GM19240 (cell line): ENCODE results near the gene RSAD1.
A peak's percentile ranks its signal among the peaks of the same experiment; 100 is the strongest.
"Not testable (repeated sequence)": the region's sequence is repeated elsewhere in the genome, so short reads cannot be mapped to it uniquely, and the experiment has no call there.

Source experiments
- DNase-seq: peaks from one replicate; pipeline ENCODE4 v3.0.0; 2011; ENCODE audit warnings: low spot score; ENCODE audit not compliant: insufficient read length

The RSAD1 gene

GRCh38 chr17:50472286-50472685 lies 6.4 kb upstream of the RSAD1 start:
- no peak for DNase-seq

DNA sequence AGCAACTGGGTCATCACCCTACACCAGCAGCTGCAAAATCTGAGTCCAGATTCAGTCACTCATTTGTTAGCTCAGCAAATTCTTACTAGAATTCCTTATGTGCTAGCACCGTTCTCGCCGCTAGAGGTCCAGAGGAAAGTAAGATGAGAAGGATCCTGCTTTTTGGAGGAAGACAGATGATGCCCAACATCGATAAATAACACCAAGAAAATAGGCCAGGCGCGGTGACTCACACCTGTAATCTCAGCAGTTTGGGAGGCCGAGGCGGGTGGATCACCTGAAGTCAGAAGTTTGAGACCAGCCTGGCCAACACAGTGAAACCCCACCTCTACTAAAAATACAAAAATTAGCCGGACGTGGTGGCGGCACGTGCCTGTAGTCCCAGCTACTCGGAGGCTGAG lies 5.9 kb upstream of the RSAD1 start:
- DNase-seq: not testable (repeated sequence)

- no peak for DNase-seq
Observed at GRCh38 chr17:50473901-50474300, 4.8 kb upstream of the RSAD1 start.

- DNase-seq: no peak
Observed at GRCh38 chr17:50474523-50474922, 4.1 kb upstream of the RSAD1 start.

DNA sequence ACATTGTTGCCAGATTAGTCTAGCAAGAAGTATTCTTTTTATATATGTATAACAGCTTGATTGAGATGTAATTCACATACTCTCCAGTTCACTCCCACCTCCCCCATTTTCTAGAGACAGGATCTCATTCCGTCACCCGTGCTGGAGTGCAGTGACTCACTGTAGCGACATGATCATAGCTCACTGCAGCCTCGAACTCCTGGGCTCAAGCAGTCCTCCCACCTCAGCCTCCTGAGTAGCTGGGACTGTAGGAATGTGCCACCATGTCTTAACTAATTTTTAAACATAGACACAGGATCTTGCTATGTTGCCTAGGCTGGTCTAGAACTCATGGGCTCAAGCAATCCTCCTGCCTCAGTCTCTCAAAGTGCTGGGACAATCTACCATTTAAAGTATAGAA lies 3.3 kb upstream of the RSAD1 start:
- DNase-seq: no peak

GRCh38 chr17:50475775-50476544 lies 2.7 kb upstream of the RSAD1 start:
- not testable (repeated sequence) for DNase-seq

GRCh38 chr17:50476545-50477315 lies 1.9 kb upstream of the RSAD1 start:
- no peak for DNase-seq

GRCh38 chr17:50477976-50478375 lies 684 bp upstream of the RSAD1 start:
- no peak for DNase-seq

GRCh38 chr17:50479522-50480141 lies 972 bp downstream of the RSAD1 start:
- DNase-seq: peak; percentile 64

DNA sequence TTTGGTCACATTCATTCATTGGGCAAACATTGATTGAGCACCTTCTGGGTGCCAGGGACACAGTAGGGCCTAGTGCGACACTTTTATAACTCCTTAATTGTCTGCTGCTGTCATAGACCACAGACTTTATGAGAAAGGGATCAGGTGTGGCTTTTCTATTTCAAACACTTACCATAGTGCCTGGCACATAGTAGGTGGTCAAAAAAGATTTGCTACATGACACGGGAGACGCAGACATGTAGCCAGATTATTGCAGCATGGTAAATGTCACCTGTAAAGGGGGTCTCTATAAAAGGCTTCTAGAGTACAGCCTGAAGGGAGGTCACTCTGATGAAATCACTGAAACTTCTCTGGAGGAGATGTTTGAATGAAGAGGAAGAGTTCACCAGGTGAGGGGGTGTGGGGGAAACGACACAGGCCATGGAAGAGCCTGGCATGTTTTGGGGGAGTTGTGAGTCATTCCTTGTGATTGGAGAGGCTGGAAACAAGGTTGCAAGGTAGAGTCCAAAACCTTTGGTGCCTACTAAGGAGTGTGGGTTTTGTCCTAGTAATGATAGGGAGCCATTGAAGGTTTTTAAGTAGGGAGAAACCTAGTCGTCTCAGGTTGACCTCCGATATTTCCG lies 1.6 kb downstream of the RSAD1 start:
- no peak for DNase-seq

GRCh38 chr17:50480854-50481490 lies 2.3 kb downstream of the RSAD1 start:
- no peak for DNase-seq

- no peak for DNase-seq
Observed at GRCh38 chr17:50481648-50482047, 3.0 kb downstream of the RSAD1 start.

DNA sequence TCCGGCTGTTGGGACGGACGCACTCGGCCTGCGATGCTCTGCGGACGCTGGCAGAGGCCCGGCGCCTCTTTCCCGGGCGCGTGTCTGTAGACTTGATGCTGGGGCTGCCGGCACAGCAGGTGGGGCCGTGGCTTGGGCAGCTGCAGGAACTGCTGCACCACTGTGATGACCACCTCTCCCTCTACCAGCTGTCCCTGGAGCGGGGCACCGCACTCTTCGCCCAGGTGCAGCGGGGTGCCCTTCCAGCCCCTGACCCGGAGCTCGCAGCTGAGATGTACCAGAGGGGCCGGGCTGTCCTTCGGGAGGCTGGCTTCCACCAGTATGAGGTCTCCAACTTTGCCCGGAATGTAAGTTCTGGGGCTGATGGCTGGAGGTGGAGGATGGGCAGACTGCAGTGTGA lies 3.5 kb downstream of the RSAD1 start:
- DNase-seq: no peak

DNA sequence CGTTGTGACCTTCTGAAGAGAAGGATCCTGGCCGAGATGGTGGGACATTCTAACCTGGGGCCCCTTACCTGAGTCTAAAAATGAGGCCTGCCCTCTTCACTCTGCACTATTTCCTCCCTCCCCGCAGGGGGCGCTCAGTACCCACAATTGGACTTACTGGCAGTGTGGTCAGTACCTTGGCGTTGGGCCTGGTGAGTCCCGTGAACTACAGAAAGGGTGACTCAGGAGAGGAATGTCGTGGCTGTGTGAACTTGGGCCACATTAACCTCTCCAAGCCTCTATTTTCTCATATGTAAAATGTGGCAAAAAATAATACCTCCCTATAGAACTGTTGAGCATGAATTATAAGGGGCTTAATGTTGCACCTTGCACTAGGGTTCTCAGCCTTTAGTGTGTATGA lies 3.9 kb downstream of the RSAD1 start:
- peak; percentile 65 for DNase-seq

- DNase-seq: no peak
Observed at GRCh38 chr17:50483266-50483665, 4.6 kb downstream of the RSAD1 start.

GRCh38 chr17:50484386-50485155 lies 5.9 kb downstream of the RSAD1 start:
- no peak for DNase-seq

GRCh38 chr17:50487213-50488096 lies 8.8 kb downstream of the RSAD1 start:
- DNase-seq: no peak

DNA sequence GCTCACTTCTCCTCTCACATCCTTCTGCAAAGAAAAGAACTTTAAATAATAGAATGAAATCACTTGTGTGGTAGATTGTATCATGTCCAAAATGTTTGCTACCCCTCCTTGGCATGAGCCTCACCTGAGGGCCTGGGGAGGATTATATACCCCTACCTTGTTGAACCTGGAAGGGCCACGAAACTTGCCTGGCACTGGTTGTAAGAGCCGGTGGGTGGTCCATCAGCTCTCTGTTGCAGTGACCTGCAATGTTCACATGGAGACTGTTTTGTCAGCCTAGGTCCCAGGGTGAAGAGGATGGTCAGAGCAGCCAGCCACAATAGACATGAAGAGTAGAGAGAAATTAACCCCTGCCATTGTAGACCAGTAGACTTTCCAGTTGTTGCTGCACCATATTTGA lies 10.2 kb downstream of the RSAD1 start:
- no peak for DNase-seq

- DNase-seq: no peak
Observed at GRCh38 chr17:50491505-50491904, 12.8 kb downstream of the RSAD1 start.

DNA sequence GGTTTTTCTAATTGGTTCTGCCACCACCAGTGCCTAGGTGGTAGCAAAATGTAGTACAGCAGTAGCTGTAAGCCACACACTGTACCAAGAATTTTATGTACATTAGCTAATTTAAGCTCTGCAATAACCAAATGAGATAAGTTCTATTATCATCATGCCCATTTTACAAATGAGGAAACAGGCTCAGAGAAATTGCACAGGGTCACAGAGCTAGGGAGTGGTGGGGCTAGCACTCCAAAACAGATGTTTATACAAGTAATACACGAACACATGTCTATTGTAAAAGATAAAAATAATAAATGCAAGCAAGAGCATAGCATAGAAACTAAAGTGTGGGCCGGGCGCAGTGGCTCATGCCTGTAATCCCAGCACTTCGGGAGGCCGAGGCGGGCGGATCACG lies 13.6 kb downstream of the RSAD1 start:
- DNase-seq: no peak
